Esophagus muscularis mucosa (tissue), 4 donors: Measurements from ENCODE around the gene PSMD9.

Experiments
- EP300 ChIP-seq: sonication (generic); formaldehyde crosslinking; IDR thresholded peaks from one replicate; pipeline ENCODE4 v1.6.1; 2017; ENCODE audit warnings: antibody characterized with exemption
- POLR2AphosphoS5 ChIP-seq, 2 donors: sonication (generic); formaldehyde crosslinking; IDR thresholded peaks; one replicate each; pipeline ENCODE4 v1.6.1; 2017; ENCODE audit warnings: antibody characterized with exemption in 2 of 2
- TF ChIP-seq, protein P1 (sequence below), 3 experiments: fragments of 200-600 bp in 2 of 3; fragments of 450-650 bp in 1 of 3; sonication (generic) in 2 of 3; IDR thresholded peaks; one replicate each; pipeline ENCODE4 v1.5.1; 2017 to 2019; ENCODE audit warnings: antibody characterized with exemption in 3 of 3, mild to moderate bottlenecking in 2 of 3, moderate library complexity in 1 of 3

DNA sequence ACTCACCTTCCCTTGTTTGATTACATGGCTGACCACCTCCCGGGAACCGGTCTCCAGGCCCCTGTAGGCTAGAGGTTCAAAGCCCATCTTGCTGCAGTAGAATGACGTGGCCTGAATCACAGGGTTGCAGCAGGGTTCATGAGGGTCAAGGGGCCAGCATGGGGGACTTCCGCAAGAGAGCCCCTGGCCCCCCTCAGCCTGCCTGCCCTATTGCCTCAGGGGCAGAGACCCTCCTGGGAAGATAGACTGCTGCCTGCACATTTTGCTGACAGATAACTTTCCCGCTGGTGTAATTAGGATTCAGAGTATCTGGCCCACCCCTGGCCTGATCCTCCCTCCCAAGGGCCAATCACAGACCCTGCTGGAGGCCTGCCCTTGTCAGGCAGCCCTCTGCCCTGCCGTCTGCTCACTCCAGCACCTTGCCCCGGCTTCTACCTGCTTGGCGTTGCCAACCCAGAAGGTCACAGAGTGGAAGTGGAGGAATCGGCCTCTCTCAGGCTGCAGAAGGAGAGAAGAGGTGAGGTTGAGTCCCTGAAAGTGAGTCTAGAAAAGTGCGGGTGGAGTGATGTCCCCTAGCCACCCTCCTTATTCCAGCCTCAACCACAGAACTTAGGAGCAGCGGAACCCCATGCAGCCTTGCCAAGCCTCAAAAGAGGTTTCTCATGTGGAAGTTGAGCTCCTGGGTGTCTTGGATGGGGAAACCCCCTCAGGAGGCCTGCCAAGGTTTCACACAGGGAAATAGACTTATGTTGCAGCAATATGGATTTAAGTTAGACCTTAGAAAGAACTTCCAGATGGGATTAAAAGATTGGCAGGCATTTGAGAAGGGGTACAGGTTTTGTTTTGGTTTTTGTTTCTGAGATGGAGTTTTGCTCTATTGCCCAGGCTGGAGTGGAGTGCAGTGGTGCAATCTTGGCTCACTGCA is 31.0 kb upstream of the PSMD9 start:
- TF ChIP-seq, protein P1, sequence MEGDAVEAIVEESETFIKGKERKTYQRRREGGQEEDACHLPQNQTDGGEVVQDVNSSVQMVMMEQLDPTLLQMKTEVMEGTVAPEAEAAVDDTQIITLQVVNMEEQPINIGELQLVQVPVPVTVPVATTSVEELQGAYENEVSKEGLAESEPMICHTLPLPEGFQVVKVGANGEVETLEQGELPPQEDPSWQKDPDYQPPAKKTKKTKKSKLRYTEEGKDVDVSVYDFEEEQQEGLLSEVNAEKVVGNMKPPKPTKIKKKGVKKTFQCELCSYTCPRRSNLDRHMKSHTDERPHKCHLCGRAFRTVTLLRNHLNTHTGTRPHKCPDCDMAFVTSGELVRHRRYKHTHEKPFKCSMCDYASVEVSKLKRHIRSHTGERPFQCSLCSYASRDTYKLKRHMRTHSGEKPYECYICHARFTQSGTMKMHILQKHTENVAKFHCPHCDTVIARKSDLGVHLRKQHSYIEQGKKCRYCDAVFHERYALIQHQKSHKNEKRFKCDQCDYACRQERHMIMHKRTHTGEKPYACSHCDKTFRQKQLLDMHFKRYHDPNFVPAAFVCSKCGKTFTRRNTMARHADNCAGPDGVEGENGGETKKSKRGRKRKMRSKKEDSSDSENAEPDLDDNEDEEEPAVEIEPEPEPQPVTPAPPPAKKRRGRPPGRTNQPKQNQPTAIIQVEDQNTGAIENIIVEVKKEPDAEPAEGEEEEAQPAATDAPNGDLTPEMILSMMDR (IDR thresholded peaks at IDR 0.05), result no peak
- TF ChIP-seq EP300 (no peak), POLR2AphosphoS5 (IDR thresholded peaks at IDR 0.05) (no peak)
